SHP77 treated with DMSO at 0.1 percent for 48 hours (cell line): Measurements from ENCODE around the gene ITGB8.

Source experiments
- DNase-seq: peaks from one replicate; lab custom pipeline; 2025; lab: John Stamatoyannopoulos, UW

Gene ITGB8

GRCh38 chr7:20340839-20341238, 10.1 kb downstream of the ITGB8 start:
- no peak for DNase-seq

GRCh38 chr7:20343205-20343604, 12.5 kb downstream of the ITGB8 start:
- no peak for DNase-seq

- no peak for DNase-seq
These were observed 13.2 kb downstream of the ITGB8 start for GRCh38 chr7:20343941-20344340.

- DNase-seq = no peak
These were observed 13.7 kb downstream of the ITGB8 start for GRCh38 chr7:20344396-20344795.

- no peak for DNase-seq
These were observed 15.9 kb downstream of the ITGB8 start for GRCh38 chr7:20346577-20346976.

GRCh38 chr7:20347680-20348079, 17.0 kb downstream of the ITGB8 start:
- DNase-seq = no peak

- no peak for DNase-seq
These were observed 17.6 kb downstream of the ITGB8 start for GRCh38 chr7:20348125-20348807.

GRCh38 chr7:20350518-20350951, 19.8 kb downstream of the ITGB8 start:
- DNase-seq = no peak

GRCh38 chr7:20350996-20351692, 20.4 kb downstream of the ITGB8 start:
- DNase-seq = no peak

- no peak for DNase-seq
These were observed 21.2 kb downstream of the ITGB8 start for GRCh38 chr7:20351901-20352300.

- DNase-seq = no peak
These were observed 22.0 kb downstream of the ITGB8 start for GRCh38 chr7:20352573-20353306.

GRCh38 chr7:20354610-20355528, 24.2 kb downstream of the ITGB8 start:
- no peak for DNase-seq

- DNase-seq = no peak
These were observed 27.4 kb downstream of the ITGB8 start for GRCh38 chr7:20358106-20358505.

GRCh38 chr7:20358762-20359282, 28.1 kb downstream of the ITGB8 start:
- no peak for DNase-seq

- DNase-seq = no peak
These were observed 28.8 kb downstream of the ITGB8 start for GRCh38 chr7:20359341-20359963.

GRCh38 chr7:20362574-20363253, 32.0 kb downstream of the ITGB8 start:
- DNase-seq = no peak

GRCh38 chr7:20364571-20365196, 34.0 kb downstream of the ITGB8 start:
- DNase-seq = no peak

GRCh38 chr7:20365486-20365885, 34.8 kb downstream of the ITGB8 start:
- no peak for DNase-seq

- no peak for DNase-seq
These were observed 43.7 kb downstream of the ITGB8 start for GRCh38 chr7:20374399-20374798.

GRCh38 chr7:20376796-20377195, 46.1 kb downstream of the ITGB8 start:
- DNase-seq = no peak
